ENCODE data around the gene ACD. TPM values are rescaled to one million over a fixed set of nuclear protein-coding genes. Genes with fewer than 3 reads are reported as not detected.

ACD gene
- total RNA-seq, 2 donors from 2014 or later, result 16.9 to 20.4 TPM

DNA sequence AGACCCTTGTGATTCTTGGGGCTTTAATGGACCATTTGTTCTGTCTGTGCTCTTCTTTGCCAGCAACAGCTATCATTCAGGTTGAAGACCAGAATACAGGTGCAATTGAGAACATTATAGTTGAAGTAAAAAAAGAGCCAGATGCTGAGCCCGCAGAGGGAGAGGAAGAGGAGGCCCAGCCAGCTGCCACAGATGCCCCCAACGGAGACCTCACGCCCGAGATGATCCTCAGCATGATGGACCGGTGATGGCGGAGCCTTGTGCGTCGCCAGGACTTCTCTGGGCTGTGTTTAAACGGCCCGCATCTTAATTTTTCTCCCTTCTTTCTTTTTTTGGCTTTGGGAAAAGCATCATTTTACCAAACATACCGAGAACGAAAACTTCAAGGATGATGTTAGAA lies 22.4 kb downstream of the ACD start:
- TF ChIP-seq, protein P1, sequence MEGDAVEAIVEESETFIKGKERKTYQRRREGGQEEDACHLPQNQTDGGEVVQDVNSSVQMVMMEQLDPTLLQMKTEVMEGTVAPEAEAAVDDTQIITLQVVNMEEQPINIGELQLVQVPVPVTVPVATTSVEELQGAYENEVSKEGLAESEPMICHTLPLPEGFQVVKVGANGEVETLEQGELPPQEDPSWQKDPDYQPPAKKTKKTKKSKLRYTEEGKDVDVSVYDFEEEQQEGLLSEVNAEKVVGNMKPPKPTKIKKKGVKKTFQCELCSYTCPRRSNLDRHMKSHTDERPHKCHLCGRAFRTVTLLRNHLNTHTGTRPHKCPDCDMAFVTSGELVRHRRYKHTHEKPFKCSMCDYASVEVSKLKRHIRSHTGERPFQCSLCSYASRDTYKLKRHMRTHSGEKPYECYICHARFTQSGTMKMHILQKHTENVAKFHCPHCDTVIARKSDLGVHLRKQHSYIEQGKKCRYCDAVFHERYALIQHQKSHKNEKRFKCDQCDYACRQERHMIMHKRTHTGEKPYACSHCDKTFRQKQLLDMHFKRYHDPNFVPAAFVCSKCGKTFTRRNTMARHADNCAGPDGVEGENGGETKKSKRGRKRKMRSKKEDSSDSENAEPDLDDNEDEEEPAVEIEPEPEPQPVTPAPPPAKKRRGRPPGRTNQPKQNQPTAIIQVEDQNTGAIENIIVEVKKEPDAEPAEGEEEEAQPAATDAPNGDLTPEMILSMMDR (IDR thresholded peaks at IDR 0.05), result no peak
- H3K36me3 ChIP-seq, result peaks cover 45% of the 10 kb centered on the region
- H3K27me3 ChIP-seq (replicated peaks; ENCODE audit: insufficient read depth), result no peaks in the 10 kb centered on the region
- H3K4me1 ChIP-seq (ENCODE audit: control insufficient read depth in 1 of 2, low read depth in 2 of 2), result peaks cover 10 to 12% of the 10 kb centered on the region in 2 donors
- no peaks in the 10 kb centered on the region for H3K9me3 ChIP-seq
- no peak overlapping the region for H3K4me3 ChIP-seq
- no peak for ATAC-seq (ENCODE audit: insufficient number of reproducible peaks, low FRiP score, low read depth)
- no peak overlapping the region for H3K27ac ChIP-seq
- DNase-seq (ENCODE audit: low spot score), result no peak

DNA sequence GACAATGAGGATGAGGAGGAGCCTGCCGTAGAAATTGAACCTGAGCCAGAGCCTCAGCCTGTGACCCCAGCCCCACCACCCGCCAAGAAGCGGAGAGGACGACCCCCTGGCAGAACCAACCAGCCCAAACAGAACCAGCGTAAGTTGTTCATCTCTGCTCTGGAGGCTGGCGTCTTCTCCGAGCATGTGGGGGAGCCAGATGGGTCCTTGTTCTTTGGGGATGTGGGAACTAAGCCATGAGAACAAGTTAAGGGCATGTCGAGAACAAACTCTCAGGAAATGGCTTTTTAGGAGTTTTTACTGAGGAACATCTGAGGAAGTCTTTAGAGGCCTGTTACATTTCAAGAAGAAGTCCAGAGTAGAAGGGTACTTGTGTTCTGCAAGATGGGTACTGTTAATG lies 23.3 kb downstream of the ACD start:
- Histone ChIP-seq H3K27ac (no peak overlapping the region), H3K36me3 (peaks cover 50% of the 10 kb centered on the region), H3K4me3 (no peak overlapping the region), H3K9me3 (no peaks in the 10 kb centered on the region), H3K27me3 (replicated peaks; ENCODE audit: insufficient read depth) (no peaks in the 10 kb centered on the region), H3K4me1 (ENCODE audit: control insufficient read depth in 1 of 2, low read depth in 2 of 2) (peaks cover under 1 to 3% of the 10 kb centered on the region in 2 donors)
- no peak for DNase-seq (ENCODE audit: low spot score)
- TF ChIP-seq, protein P1 (IDR thresholded peaks at IDR 0.05), result no peak
- no peak for ATAC-seq (ENCODE audit: insufficient number of reproducible peaks, low FRiP score, low read depth)

DNA sequence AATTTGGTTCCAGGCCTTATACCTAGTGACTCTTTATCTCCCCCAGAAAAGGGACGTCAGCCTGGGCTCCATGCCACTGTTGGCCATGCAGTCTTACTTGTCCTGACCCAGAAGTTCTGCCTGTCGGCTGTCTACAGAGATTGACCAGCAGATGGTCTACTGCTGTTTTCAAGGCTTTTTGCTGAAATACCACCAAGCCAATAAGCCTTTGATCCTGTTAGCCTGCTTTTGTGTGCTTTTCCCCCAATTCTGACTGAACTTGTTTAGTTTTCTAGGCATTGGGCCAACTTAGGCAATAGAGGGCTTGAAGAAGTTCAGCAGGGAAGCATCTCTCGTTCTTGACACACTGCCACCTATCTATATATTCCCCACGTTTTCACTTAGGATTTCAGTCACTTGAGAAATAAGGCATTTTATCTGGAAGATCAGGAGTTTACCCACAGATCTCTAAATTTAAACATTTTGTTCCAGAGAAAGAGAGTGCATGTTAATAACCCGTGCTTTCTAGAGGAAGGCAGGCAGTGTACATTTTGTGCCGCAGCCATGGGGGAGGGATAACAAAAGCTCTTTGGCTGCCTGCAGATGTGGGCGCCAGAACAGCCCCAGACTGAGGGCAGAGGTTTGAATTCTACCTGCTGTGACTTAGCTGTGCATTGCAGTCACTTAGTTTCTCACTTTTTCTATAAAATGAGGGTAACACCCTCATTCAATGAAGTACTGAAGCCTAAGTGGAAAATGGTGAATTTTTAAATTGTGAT lies 27.5 kb downstream of the ACD start:
- Histone ChIP-seq H3K36me3 (peaks cover 68% of the 10 kb centered on the region), H3K4me3 (no peak overlapping the region), H3K27me3 (replicated peaks; ENCODE audit: insufficient read depth) (no peaks in the 10 kb centered on the region), H3K27ac (no peak overlapping the region), H3K9me3 (no peaks in the 10 kb centered on the region), H3K4me1 (ENCODE audit: control insufficient read depth in 1 of 2, low read depth in 2 of 2) (no peaks in the 10 kb centered on the region)
- TF ChIP-seq, protein P1 (IDR thresholded peaks at IDR 0.05), result no peak
- ATAC-seq (ENCODE audit: insufficient number of reproducible peaks, low FRiP score, low read depth) (no peak), DNase-seq (ENCODE audit: low spot score) (no peak)

DNA sequence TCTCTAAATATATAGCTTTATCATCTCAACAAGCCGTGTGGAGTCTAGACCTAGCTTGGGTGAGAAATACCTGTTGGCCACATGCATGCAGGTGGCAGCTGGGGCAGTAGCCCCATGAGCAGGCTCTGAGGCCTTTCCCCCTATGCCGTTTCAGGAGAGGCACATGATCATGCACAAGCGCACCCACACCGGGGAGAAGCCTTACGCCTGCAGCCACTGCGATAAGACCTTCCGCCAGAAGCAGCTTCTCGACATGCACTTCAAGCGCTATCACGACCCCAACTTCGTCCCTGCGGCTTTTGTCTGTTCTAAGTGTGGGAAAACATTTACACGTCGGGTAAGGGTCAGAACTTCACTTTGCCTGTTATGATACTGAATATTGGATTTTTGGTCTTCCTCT lies 31.8 kb downstream of the ACD start:
- no peaks in the 10 kb centered on the region for H3K4me1 ChIP-seq (ENCODE audit: control insufficient read depth in 1 of 2, low read depth in 2 of 2)
- DNase-seq (ENCODE audit: low spot score) (no peak), ATAC-seq (ENCODE audit: insufficient number of reproducible peaks, low FRiP score, low read depth) (no peak)
- no peaks in the 10 kb centered on the region for H3K27me3 ChIP-seq (replicated peaks; ENCODE audit: insufficient read depth)
- H3K9me3 ChIP-seq, result no peaks in the 10 kb centered on the region
- H3K27ac ChIP-seq, result no peak overlapping the region
- H3K4me3 ChIP-seq, result no peak overlapping the region
- peaks cover 68% of the 10 kb centered on the region for H3K36me3 ChIP-seq
- TF ChIP-seq, protein P1 (IDR thresholded peaks at IDR 0.05), result no peak

DNA sequence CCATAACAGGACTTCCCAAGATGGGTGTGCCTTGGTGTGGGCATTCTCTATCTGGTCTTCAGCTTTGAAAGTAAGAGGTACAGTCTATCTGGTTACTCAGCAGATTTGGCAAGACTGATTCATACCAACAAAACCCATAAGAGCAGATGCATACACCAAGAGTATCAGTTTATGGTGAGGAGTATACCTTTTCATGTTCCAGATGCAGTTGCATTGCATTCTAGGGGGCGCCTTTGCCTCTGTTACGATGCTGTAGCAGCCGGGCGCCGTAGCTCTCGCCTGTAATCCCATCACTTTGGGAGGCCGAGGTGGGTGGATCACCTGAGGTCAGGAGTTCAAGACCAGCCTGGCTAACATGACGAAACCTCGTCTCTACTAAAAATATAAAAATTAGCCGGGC lies 46.3 kb downstream of the ACD start:
- Histone ChIP-seq H3K4me3 (no peak overlapping the region), H3K27ac (no peak overlapping the region), H3K27me3 (replicated peaks; ENCODE audit: insufficient read depth) (no peaks in the 10 kb centered on the region), H3K9me3 (no peaks in the 10 kb centered on the region), H3K4me1 (ENCODE audit: control insufficient read depth in 1 of 2, low read depth in 2 of 2) (no peaks in the 10 kb centered on the region), H3K36me3 (peaks cover 34% of the 10 kb centered on the region)
- ATAC-seq (ENCODE audit: insufficient number of reproducible peaks, low FRiP score, low read depth), result no peak
- TF ChIP-seq, protein P1 (IDR thresholded peaks at IDR 0.05), result no peak
- DNase-seq (ENCODE audit: low spot score), result no peak

Data from thoracic aorta (tissue), 2 donors.